HEK293 (cell line): ENCODE measurements around the gene SLC12A2.
A peak's percentile ranks its signal among the peaks of the same experiment; 100 is the strongest.

ENCODE experiments used
- FEZF1 ChIP-seq: fragments of 450-650 bp; formaldehyde crosslinking; IDR thresholded peaks from 2 replicates; pipeline ENCODE4 v1.5.1; 2016; ENCODE audit warnings: missing biosample characterization, missing genetic modification characterization
- GLI2 ChIP-seq: fragments of 450-650 bp; formaldehyde crosslinking; IDR thresholded peaks from 2 replicates; pipeline ENCODE4; 2017; ENCODE audit warnings: missing biosample characterization, missing genetic modification characterization, low read depth, borderline replicate concordance
- GLIS1 ChIP-seq: fragments of 450-650 bp; formaldehyde crosslinking; IDR thresholded peaks from 2 replicates; pipeline ENCODE4 v1.5.1; 2016; ENCODE audit warnings: missing biosample characterization, missing genetic modification characterization
- HOXD13 ChIP-seq: sonication (generic); formaldehyde crosslinking; IDR thresholded peaks from 2 replicates; pipeline ENCODE4 v1.8.0; 2022; ENCODE audit warnings: missing genetic modification reagents, borderline replicate concordance
- PRDM1 ChIP-seq: fragments of 450-650 bp; formaldehyde crosslinking; IDR thresholded peaks from 2 replicates; pipeline ENCODE4; 2016; ENCODE audit warnings: missing biosample characterization, missing genetic modification characterization
- TRIM28 ChIP-seq: IDR thresholded peaks from 2 replicates; pipeline ENCODE4 v1.6.1; 2011; ENCODE audit warnings: low read length, control low read depth, borderline replicate concordance
- ZBTB1 ChIP-seq: fragments of 450-650 bp; formaldehyde crosslinking; IDR thresholded peaks from 2 replicates; pipeline ENCODE4 v1.5.1; 2016; ENCODE audit warnings: missing biosample characterization, missing genetic modification characterization
- ZBTB21 ChIP-seq: fragments of 450-650 bp; formaldehyde crosslinking; IDR thresholded peaks from 2 replicates; pipeline ENCODE4 v1.5.1; 2017; ENCODE audit warnings: missing biosample characterization, missing genetic modification characterization
- ZNF133 ChIP-seq: fragments of 450-650 bp; formaldehyde crosslinking; IDR thresholded peaks from 2 replicates; pipeline ENCODE4 v1.5.1; 2016; ENCODE audit warnings: missing biosample characterization, missing genetic modification characterization
- ZNF184 ChIP-seq: fragments of 450-650 bp; IDR thresholded peaks from 2 replicates; pipeline ENCODE4 v1.5.1; 2018; ENCODE audit warnings: missing biosample characterization, mild to moderate bottlenecking, missing genetic modification characterization
- ZNF19 ChIP-seq: fragments of 450-650 bp; formaldehyde crosslinking; IDR thresholded peaks from 2 replicates; pipeline ENCODE4; 2016; ENCODE audit warnings: missing biosample characterization, missing genetic modification characterization, low read depth
- ZNF211 ChIP-seq: fragments of 450-650 bp; formaldehyde crosslinking; IDR thresholded peaks from 2 replicates; pipeline ENCODE4 v1.5.1; 2016; ENCODE audit warnings: low read depth, missing biosample characterization, missing genetic modification characterization
- ZNF221 ChIP-seq: fragments of 450-650 bp; formaldehyde crosslinking; IDR thresholded peaks from 2 replicates; pipeline ENCODE4 v1.5.1; 2017; ENCODE audit warnings: missing biosample characterization, missing genetic modification characterization, borderline replicate concordance
- ZNF239 ChIP-seq: fragments of 450-650 bp; formaldehyde crosslinking; IDR thresholded peaks from 2 replicates; pipeline ENCODE4 v1.5.1; 2016; ENCODE audit warnings: missing biosample characterization, missing genetic modification characterization
- ZNF292 ChIP-seq: fragments of 450-650 bp; formaldehyde crosslinking; IDR thresholded peaks from 2 replicates; pipeline ENCODE4 v1.5.1; 2016; ENCODE audit warnings: low read depth, missing biosample characterization, missing genetic modification characterization, borderline replicate concordance
- ZNF311 ChIP-seq: fragments of 450-650 bp; formaldehyde crosslinking; IDR thresholded peaks from 2 replicates; pipeline ENCODE4 v1.5.1; 2017; ENCODE audit warnings: missing biosample characterization, missing genetic modification characterization, borderline replicate concordance
- ZNF341 ChIP-seq: fragments of 450-650 bp; formaldehyde crosslinking; IDR thresholded peaks from 2 replicates; pipeline ENCODE4; 2016; ENCODE audit warnings: low read depth, missing biosample characterization, missing genetic modification characterization
- ZNF366 ChIP-seq: fragments of 450-650 bp; formaldehyde crosslinking; conservative IDR thresholded peaks from 2 replicates; pipeline ENCODE4 v1.5.1; 2016; ENCODE audit warnings: missing biosample characterization, missing genetic modification characterization
- ZNF37A ChIP-seq: fragments of 450-650 bp; IDR thresholded peaks from 2 replicates; pipeline ENCODE4 v1.5.1; 2018; ENCODE audit warnings: missing biosample characterization, missing genetic modification characterization
- ZNF416 ChIP-seq: fragments of 450-650 bp; formaldehyde crosslinking; IDR thresholded peaks from 2 replicates; pipeline ENCODE4 v1.5.1; 2016; ENCODE audit warnings: missing biosample characterization, missing genetic modification characterization
- ZNF423 ChIP-seq: fragments of 450-650 bp; formaldehyde crosslinking; IDR thresholded peaks from 2 replicates; pipeline ENCODE4 v1.5.1; 2016; ENCODE audit warnings: missing biosample characterization, missing genetic modification characterization
- ZNF514 ChIP-seq: fragments of 450-650 bp; formaldehyde crosslinking; IDR thresholded peaks from 2 replicates; pipeline ENCODE4 v1.5.1; 2016; ENCODE audit warnings: missing biosample characterization, missing genetic modification characterization
- ZNF560 ChIP-seq: fragments of 450-650 bp; formaldehyde crosslinking; IDR thresholded peaks from 2 replicates; pipeline ENCODE4 v1.5.1; 2017; ENCODE audit warnings: missing biosample characterization, missing genetic modification characterization, borderline replicate concordance
- ZNF561 ChIP-seq: fragments of 450-650 bp; IDR thresholded peaks from 2 replicates; pipeline ENCODE4 v1.5.1; 2018; ENCODE audit warnings: missing biosample characterization, missing genetic modification characterization, borderline replicate concordance
- ZNF629 ChIP-seq: fragments of 450-650 bp; formaldehyde crosslinking; IDR thresholded peaks from 2 replicates; pipeline ENCODE4 v1.5.1; 2017; ENCODE audit warnings: missing biosample characterization, missing genetic modification characterization
- ZNF654 ChIP-seq: fragments of 450-650 bp; formaldehyde crosslinking; IDR thresholded peaks from 2 replicates; pipeline ENCODE4 v1.5.1; 2016; ENCODE audit warnings: low read depth, missing biosample characterization, missing genetic modification characterization
- ZNF776 ChIP-seq: fragments of 450-650 bp; formaldehyde crosslinking; IDR thresholded peaks from 2 replicates; pipeline ENCODE4 v1.5.0; 2017; ENCODE audit warnings: missing biosample characterization, missing genetic modification characterization, borderline replicate concordance
- ZSCAN30 ChIP-seq: fragments of 450-650 bp; IDR thresholded peaks from 2 replicates; pipeline ENCODE4 v1.5.1; 2018; ENCODE audit warnings: missing biosample characterization, mild to moderate bottlenecking, missing genetic modification characterization, moderate library complexity
- TF ChIP-seq, protein P1 (sequence below): fragments of 450-650 bp; formaldehyde crosslinking; IDR thresholded peaks from 2 replicates; pipeline ENCODE4 v1.5.1; 2016; ENCODE audit warnings: missing biosample characterization, missing genetic modification characterization, borderline replicate concordance
- TF ChIP-seq, protein P2 (sequence below): fragments of 450-650 bp; formaldehyde crosslinking; IDR thresholded peaks from 2 replicates; pipeline ENCODE4 v1.5.1; 2017; ENCODE audit warnings: missing biosample characterization, mild to moderate bottlenecking, missing genetic modification characterization, moderate library complexity
- TF ChIP-seq, protein P3 (sequence below): fragments of 450-650 bp; formaldehyde crosslinking; conservative IDR thresholded peaks from 2 replicates; pipeline ENCODE4 v1.5.1; 2016; ENCODE audit warnings: low read depth, missing biosample characterization, missing genetic modification characterization

Gene SLC12A2

DNA sequence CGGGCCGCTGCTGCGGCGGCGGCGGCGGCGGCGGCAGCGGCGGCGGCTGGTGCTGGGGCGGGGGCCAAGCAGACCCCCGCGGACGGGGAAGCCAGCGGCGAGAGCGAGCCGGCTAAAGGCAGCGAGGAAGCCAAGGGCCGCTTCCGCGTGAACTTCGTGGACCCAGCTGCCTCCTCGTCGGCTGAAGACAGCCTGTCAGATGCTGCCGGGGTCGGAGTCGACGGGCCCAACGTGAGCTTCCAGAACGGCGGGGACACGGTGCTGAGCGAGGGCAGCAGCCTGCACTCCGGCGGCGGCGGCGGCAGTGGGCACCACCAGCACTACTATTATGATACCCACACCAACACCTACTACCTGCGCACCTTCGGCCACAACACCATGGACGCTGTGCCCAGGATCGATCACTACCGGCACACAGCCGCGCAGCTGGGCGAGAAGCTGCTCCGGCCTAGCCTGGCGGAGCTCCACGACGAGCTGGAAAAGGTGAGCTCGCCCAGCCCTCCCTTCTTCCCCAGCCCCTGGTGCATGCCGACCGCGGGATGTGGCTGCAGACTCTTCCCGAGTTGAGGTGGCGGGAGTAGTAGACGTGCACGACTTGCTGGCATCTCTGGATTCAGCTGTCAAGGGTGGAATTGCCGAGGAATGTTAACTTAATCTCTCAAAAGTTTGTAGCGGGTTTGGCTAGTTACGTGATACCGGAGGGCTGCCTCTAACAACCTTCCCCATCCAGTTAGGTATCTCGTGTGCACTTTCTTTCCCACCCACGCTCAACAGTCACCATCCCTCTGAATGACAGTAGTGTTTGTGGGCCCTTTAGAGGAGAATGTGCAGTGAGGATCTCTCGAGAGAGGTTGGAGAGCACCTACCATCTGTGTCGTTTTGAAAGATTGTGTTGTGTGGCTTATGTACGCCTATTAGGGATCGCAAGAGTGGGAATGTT lies 932 bp downstream of the SLC12A2 start (continued):
- no peak for TF ChIP-seq ZNF211
- TF ChIP-seq ZNF416 (tag by site-specific recombination) = no peak
- no peak for TF ChIP-seq HOXD13 (CRISPR knock-in tag)
- TF ChIP-seq, protein P1, sequence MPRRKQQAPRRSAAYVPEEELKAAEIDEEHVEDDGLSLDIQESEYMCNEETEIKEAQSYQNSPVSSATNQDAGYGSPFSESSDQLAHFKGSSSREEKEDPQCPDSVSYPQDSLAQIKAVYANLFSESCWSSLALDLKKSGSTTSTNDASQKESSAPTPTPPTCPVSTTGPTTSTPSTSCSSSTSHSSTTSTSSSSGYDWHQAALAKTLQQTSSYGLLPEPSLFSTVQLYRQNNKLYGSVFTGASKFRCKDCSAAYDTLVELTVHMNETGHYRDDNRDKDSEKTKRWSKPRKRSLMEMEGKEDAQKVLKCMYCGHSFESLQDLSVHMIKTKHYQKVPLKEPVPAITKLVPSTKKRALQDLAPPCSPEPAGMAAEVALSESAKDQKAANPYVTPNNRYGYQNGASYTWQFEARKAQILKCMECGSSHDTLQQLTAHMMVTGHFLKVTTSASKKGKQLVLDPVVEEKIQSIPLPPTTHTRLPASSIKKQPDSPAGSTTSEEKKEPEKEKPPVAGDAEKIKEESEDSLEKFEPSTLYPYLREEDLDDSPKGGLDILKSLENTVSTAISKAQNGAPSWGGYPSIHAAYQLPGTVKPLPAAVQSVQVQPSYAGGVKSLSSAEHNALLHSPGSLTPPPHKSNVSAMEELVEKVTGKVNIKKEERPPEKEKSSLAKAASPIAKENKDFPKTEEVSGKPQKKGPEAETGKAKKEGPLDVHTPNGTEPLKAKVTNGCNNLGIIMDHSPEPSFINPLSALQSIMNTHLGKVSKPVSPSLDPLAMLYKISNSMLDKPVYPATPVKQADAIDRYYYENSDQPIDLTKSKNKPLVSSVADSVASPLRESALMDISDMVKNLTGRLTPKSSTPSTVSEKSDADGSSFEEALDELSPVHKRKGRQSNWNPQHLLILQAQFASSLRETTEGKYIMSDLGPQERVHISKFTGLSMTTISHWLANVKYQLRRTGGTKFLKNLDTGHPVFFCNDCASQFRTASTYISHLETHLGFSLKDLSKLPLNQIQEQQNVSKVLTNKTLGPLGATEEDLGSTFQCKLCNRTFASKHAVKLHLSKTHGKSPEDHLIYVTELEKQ = no peak
- no peak for TF ChIP-seq ZNF239 (tag by site-specific recombination)
- TF ChIP-seq ZNF341 (tag by site-specific recombination) = peak; percentile 88
- TF ChIP-seq ZNF514 (tag by site-specific recombination) = no peak
- TF ChIP-seq ZBTB1 (tag by site-specific recombination) = no peak
- TF ChIP-seq ZNF366 (tag by site-specific recombination) = peak; percentile 65
- peak; percentile 69 for TF ChIP-seq ZSCAN30 (tag by site-specific recombination)
- TF ChIP-seq ZNF776 = no peak
- TF ChIP-seq, protein P2, sequence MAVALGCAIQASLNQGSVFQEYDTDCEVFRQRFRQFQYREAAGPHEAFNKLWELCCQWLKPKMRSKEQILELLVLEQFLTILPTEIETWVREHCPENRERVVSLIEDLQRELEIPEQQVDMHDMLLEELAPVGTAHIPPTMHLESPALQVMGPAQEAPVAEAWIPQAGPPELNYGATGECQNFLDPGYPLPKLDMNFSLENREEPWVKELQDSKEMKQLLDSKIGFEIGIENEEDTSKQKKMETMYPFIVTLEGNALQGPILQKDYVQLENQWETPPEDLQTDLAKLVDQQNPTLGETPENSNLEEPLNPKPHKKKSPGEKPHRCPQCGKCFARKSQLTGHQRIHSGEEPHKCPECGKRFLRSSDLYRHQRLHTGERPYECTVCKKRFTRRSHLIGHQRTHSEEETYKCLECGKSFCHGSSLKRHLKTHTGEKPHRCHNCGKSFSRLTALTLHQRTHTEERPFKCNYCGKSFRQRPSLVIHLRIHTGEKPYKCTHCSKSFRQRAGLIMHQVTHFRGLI (tag by site-specific recombination) = no peak
- no peak for TF ChIP-seq TRIM28
- no peak for TF ChIP-seq GLI2 (tag by site-specific recombination)
- TF ChIP-seq FEZF1 (tag by site-specific recombination) = no peak
- TF ChIP-seq ZNF423 = no peak
- TF ChIP-seq ZNF19 = no peak
- no peak for TF ChIP-seq ZNF629
- TF ChIP-seq ZBTB21 (tag by site-specific recombination) = no peak
- peak; percentile 45 for TF ChIP-seq PRDM1 (tag by site-specific recombination)
- TF ChIP-seq ZNF292 (tag by site-specific recombination) = no peak
- TF ChIP-seq ZNF654 (tag by site-specific recombination) = no peak
- no peak for TF ChIP-seq ZNF184 (tag by site-specific recombination)
- TF ChIP-seq ZNF560 (tag by site-specific recombination) = no peak
- TF ChIP-seq GLIS1 (tag by site-specific recombination) = no peak
- no peak for TF ChIP-seq ZNF37A
- no peak for TF ChIP-seq ZNF561 (tag by site-specific recombination)
- no peak for TF ChIP-seq ZNF133 (tag by site-specific recombination)
- TF ChIP-seq, protein P3, sequence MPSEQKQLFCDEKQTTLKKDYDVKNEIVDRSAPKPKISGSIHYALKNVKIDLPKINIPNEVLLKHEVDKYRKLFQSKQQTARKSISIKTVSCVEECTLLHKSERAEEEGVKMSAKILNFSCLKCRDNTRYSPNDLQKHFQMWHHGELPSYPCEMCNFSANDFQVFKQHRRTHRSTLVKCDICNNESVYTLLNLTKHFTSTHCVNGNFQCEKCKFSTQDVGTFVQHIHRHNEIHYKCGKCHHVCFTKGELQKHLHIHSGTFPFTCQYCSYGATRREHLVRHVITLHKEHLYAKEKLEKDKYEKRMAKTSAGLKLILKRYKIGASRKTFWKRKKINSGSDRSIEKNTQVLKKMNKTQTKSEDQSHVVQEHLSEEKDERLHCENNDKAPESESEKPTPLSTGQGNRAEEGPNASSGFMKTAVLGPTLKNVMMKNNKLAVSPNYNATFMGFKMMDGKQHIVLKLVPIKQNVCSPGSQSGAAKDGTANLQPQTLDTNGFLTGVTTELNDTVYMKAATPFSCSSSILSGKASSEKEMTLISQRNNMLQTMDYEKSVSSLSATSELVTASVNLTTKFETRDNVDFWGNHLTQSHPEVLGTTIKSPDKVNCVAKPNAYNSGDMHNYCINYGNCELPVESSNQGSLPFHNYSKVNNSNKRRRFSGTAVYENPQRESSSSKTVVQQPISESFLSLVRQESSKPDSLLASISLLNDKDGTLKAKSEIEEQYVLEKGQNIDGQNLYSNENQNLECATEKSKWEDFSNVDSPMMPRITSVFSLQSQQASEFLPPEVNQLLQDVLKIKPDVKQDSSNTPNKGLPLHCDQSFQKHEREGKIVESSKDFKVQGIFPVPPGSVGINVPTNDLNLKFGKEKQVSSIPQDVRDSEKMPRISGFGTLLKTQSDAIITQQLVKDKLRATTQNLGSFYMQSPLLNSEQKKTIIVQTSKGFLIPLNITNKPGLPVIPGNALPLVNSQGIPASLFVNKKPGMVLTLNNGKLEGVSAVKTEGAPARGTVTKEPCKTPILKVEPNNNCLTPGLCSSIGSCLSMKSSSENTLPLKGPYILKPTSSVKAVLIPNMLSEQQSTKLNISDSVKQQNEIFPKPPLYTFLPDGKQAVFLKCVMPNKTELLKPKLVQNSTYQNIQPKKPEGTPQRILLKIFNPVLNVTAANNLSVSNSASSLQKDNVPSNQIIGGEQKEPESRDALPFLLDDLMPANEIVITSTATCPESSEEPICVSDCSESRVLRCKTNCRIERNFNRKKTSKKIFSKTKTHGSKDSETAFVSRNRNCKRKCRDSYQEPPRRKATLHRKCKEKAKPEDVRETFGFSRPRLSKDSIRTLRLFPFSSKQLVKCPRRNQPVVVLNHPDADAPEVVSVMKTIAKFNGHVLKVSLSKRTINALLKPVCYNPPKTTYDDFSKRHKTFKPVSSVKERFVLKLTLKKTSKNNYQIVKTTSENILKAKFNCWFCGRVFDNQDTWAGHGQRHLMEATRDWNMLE = no peak
- TF ChIP-seq ZNF221 = no peak
- no peak for TF ChIP-seq ZNF311
